Activated naive CD4-positive, alpha-beta T cell (primary cell): ENCODE measurements around the gene LCN1.

Experiments
- DNase-seq, 4 experiments: peaks; one replicate each; lab custom pipeline; 2025; lab: John Stamatoyannopoulos, UW

LCN1 gene

GRCh38 chr9:135488527-135488926, 32.7 kb upstream of the LCN1 start:
- DNase-seq: no peak

- no peak for DNase-seq
Observed at GRCh38 chr9:135489188-135489906, 31.9 kb upstream of the LCN1 start.

GRCh38 chr9:135490166-135490870, 30.9 kb upstream of the LCN1 start:
- no peak for DNase-seq

GRCh38 chr9:135490980-135491464, 30.2 kb upstream of the LCN1 start:
- DNase-seq: no peak

GRCh38 chr9:135491764-135492163, 29.5 kb upstream of the LCN1 start:
- DNase-seq: no peak

GRCh38 chr9:135492886-135493669, 28.2 kb upstream of the LCN1 start:
- DNase-seq: no peak

GRCh38 chr9:135494791-135495559, 26.3 kb upstream of the LCN1 start:
- no peak for DNase-seq

GRCh38 chr9:135498381-135499126, 22.7 kb upstream of the LCN1 start:
- no peak for DNase-seq

GRCh38 chr9:135499326-135500070, 21.7 kb upstream of the LCN1 start:
- peak; percentile 58 to 88 (median 78) for DNase-seq

GRCh38 chr9:135500071-135500524, 21.1 kb upstream of the LCN1 start:
- DNase-seq: no peak

- peak; percentile 63 to 79 (median 64) for DNase-seq
Observed at GRCh38 chr9:135500525-135501260, 20.5 kb upstream of the LCN1 start, which contains the start of gene MRPS2. TSS of gene MRPS2 (plus strand) at chr9:135500682. CDS start at chr9:135500711, 29 bp downstream.

GRCh38 chr9:135501261-135502167, 19.7 kb upstream of the LCN1 start:
- no peak for DNase-seq

- DNase-seq: no peak
Observed at GRCh38 chr9:135502168-135502872, 18.9 kb upstream of the LCN1 start.

- DNase-seq: no peak
Observed at GRCh38 chr9:135502873-135503321, 18.3 kb upstream of the LCN1 start.

- no peak for DNase-seq
Observed at GRCh38 chr9:135503371-135504261, 17.6 kb upstream of the LCN1 start.
